Limb (tissue), 2 donors: ENCODE data around the gene PELI2.

ENCODE experiments used
- DNase-seq, 2 donors: peaks; one replicate each; pipeline ENCODE4 v3.0.0-alpha.2; 2016; ENCODE audit errors: extremely low spot score in 2 of 2

Gene PELI2

GRCh38 chr14:56341766-56342493 lies 223.7 kb downstream of the PELI2 start:
- DNase-seq, result peak in 1 of 2 donors; percentile 18

GRCh38 chr14:56342494-56342942 lies 224.3 kb downstream of the PELI2 start:
- no peak for DNase-seq

DNA sequence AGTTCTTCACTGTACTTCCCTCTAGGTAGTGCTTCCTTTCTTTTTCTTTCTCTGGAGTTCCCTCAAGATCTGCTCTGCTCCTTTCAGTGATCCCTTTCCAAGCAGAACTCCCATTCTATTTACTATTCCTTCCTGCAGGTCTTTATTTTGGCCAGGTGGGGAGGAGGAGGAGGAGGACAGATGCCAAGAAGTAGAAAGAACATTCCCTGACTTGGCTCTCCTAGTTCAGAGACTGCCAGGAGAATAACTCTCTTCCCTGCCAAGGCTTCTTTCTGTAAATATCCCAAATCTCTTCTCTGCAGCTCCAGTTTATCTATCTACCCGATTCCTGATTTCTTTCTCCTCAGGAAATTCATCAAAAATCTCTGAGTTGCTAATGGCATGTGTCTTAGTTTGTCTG lies 231.7 kb downstream of the PELI2 start:
- DNase-seq, result no peak
